GM13976 (cell line): ENCODE measurements around the gene MRPS6.
A peak's percentile ranks its signal among the peaks of the same experiment; 100 is the strongest.

Experiments
- DNase-seq: peaks from one replicate; pipeline ENCODE4 v3.0.0; 2012; ENCODE audit warnings: low spot score
- CTCF ChIP-seq: IDR thresholded peaks from 2 replicates; pipeline ENCODE4 v1.5.1; 2012; ENCODE audit warnings: borderline replicate concordance, mild to moderate bottlenecking; ENCODE audit not compliant: insufficient read depth; ENCODE audit errors: extremely low read depth, missing control alignments, control extremely low read depth
- in situ Hi-C: fragments of 300-500 bp; cut with MboI; formaldehyde crosslinking; loops from one replicate; pipeline ENCODE4 v1.12.0; 2022; ENCODE audit warnings: low sequenced_read_pairs, mixed read lengths, inconsistent platforms; ENCODE audit not compliant: unreplicated experiment

MRPS6 gene

GRCh38 chr21:34065027-34065426 is 8.4 kb upstream of the MRPS6 start:
- TF ChIP-seq CTCF: no peak
- in situ Hi-C loops: no loop called here
- no peak for DNase-seq

GRCh38 chr21:34071683-34072082 is 1.7 kb upstream of the MRPS6 start:
- no peak for TF ChIP-seq CTCF
- DNase-seq: no peak
- in situ Hi-C loops: no loop called here

- in situ Hi-C loops: no loop called here
- no peak for TF ChIP-seq CTCF
Observed at GRCh38 chr21:34072145-34073031, 990 bp upstream of the MRPS6 start.

GRCh38 chr21:34073749-34074282 is 438 bp downstream of the MRPS6 start:
- in situ Hi-C loops: no loop called here
- TF ChIP-seq CTCF: no peak
- peak; percentile 54 for DNase-seq

More at GRCh38 chr21:34072145-34073031, 990 bp upstream of the MRPS6 start:
- DNase-seq: no peak

- in situ Hi-C loops: no loop called here
- TF ChIP-seq CTCF: no peak
- DNase-seq: no peak
Observed at GRCh38 chr21:34074283-34075090, 1.1 kb downstream of the MRPS6 start.

GRCh38 chr21:34075091-34075425 is 1.7 kb downstream of the MRPS6 start:
- TF ChIP-seq CTCF: no peak
- in situ Hi-C loops: no loop called here
- DNase-seq: no peak
